GM08714 (cell line): ENCODE measurements around the gene ADAMTS9.

Experiments
- H3K4me3 ChIP-seq: fragments of 200-500 bp; sonication (Bioruptor generic); 2 replicates; pipeline ENCODE4 v1.5.1; 2014; ENCODE audit warnings: mild to moderate bottlenecking, low read length, inconsistent platforms
- ZNF274 ChIP-seq: IDR thresholded peaks from 2 replicates; pipeline ENCODE4 v1.6.1; 2012; ENCODE audit warnings: mild to moderate bottlenecking, low read depth, low read length

Gene ADAMTS9

DNA sequence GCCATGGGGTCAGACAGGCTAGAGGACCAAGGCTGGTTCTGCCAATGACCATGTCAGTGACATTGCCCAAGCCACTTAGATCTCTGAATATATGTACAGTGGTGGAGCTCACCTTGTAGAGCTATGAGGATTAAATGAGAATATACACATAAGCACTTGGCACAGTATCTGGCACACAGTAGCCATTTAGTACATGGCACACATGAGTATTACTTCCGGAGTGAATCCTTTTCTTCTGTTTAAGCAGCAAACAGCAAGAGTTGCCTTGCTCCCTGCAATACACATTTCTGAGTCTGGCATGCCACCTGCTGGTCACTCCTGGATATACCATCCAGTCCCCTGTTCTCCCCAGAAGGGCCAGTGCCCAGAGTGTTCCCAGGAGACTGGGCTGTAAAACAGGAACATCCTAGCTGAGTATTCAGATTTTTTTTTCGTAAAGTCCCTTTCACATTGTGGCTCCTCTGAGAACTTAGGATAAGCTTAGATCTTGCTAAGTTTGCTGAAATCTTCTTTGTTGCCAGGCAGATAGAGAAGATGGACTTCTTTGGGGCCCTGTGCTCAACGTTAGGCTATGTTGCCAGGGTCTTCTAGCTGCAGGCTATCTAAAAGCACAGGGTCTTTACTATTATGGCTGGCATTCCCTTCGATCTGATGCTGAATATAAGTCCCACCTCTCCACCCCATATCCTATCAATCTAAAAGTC is 203.4 kb downstream of the ADAMTS9 start:
- TF ChIP-seq ZNF274 = no peak
- H3K4me3 ChIP-seq = no peak overlapping the region

- H3K4me3 ChIP-seq = no peak overlapping the region
- no peak for TF ChIP-seq ZNF274
These were observed 204.3 kb downstream of the ADAMTS9 start for GRCh38 chr3:64483467-64483866.

DNA sequence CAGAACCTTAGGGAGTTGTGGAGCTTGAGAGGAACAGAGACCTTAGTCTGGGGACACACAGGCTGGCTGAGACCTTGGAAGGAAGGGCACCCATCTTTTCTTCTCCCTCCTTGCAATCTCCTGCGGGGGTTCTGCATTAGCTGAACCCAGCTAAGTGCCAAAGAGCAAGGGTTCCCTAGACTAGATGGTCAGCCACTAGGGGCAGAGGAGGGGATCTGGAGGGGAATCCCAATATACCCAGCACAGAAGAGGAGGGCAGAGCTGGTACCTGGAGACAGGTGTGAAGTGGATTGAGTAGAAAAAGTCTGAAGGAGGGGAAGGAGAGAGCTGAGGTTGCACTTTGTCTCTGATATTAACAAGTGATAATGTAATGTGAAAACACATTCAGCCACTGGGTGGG is 212.8 kb downstream of the ADAMTS9 start:
- H3K4me3 ChIP-seq = no peak overlapping the region
- TF ChIP-seq ZNF274 = no peak

- no peak for TF ChIP-seq ZNF274
- H3K4me3 ChIP-seq = no peak overlapping the region
These were observed 214.3 kb downstream of the ADAMTS9 start for GRCh38 chr3:64473466-64473865.

DNA sequence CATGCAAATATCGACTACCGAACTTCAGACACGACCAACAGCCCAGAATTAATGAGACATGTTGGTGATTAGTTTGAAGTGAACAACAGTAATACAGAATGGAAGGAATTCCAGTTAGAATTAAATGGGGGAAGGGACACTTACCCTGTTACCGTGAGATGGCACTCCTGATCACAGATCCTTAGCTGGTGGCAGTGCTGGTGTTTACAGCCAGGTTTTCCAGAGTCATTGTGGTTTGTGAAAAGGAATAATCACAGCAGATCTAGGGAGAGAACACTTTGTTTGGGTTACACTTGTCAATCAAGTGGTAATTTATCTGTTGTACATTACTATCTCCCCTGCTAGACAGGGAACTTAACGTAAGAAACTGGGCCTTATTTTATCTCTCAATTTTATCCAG is 217.4 kb downstream of the ADAMTS9 start:
- no peak overlapping the region for H3K4me3 ChIP-seq
- TF ChIP-seq ZNF274 = no peak

DNA sequence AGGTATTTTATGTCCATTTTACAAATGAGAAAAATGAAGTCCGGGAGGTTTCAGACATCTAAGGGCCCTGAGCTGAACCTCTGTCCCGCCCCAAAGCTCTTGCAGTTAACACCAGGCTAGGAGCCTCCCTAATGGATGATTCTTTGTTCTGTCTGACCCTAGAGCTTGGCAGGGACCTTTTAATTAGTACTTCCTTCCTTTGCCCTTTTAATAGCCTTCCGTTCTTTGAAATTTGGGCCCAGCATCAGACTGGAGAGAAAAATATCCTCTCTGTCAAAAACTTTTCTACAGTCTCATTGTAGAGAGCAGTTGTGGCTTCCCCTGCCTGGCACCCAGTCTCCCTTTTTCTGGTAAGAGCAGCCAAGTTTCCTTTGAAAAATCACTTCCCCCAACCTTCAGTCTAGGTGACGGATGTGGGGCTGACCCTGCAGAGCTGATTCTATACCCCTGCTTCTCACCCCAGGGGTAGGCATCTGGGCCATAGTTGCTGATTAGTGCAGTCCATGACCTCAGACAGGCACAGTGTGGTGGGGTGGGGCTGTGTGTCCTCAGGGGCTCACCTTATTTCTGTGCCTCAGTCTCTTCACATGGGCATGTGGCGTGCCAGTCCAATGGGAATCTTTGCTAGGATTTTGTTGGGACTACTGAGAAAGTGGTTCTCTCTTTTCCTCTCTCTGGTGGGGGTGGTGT is 220.4 kb downstream of the ADAMTS9 start:
- TF ChIP-seq ZNF274 = no peak

More for the DNA sequence above, 220.4 kb downstream of the ADAMTS9 start:
- no peak overlapping the region for H3K4me3 ChIP-seq
